Tibial artery (tissue), 4 donors: ENCODE results near the gene PINK1.

ENCODE experiments used
- DNase-seq, 2 donors: peaks; one replicate each; pipeline ENCODE4 v3.0.0-alpha.2; 2019
- H3K27ac ChIP-seq, 2 donors: fragments of 200-600 bp; sonication (generic) in 1 of 2; 1 replicate in 1 of 2; 2 replicates in 1 of 2; pipeline ENCODE4 v1.5.1; 2018 to 2019; ENCODE audit warnings: mild to moderate bottlenecking in 1 of 2
- H3K27me3 ChIP-seq, 2 donors: fragments of 200-600 bp; sonication (generic) in 1 of 2; one replicate each; pipeline versions ENCODE4 v1.5.1 to v1.6.0; 2016 to 2019
- H3K36me3 ChIP-seq, 3 donors: fragments of 200-600 bp; sonication (generic) in 2 of 3; one replicate each; pipeline ENCODE4 v1.5.1; 2016 to 2019; ENCODE audit warnings: mild to moderate bottlenecking in 2 of 3
- H3K4me1 ChIP-seq, 4 donors: fragments of 200-600 bp; sonication (generic) in 2 of 4; 1 replicate in 3 of 4; 2 replicates in 1 of 4; pipeline ENCODE4 v1.5.1; 2016 to 2019
- H3K4me3 ChIP-seq, 2 donors: fragments of 200-600 bp; sonication (generic) in 1 of 2; 1 replicate in 1 of 2; 2 replicates in 1 of 2; pipeline ENCODE4 v1.5.1; 2018 to 2019; ENCODE audit warnings: mild to moderate bottlenecking in 2 of 2
- H3K9me3 ChIP-seq, 3 donors: fragments of 200-600 bp; sonication (generic) in 1 of 3; one replicate each; pipeline ENCODE4 v1.5.1; 2016 to 2019
- intact Hi-C: fragments of 100-400 bp; cut with DNase I; formaldehyde crosslinking; loops from one replicate; pipeline ENCODE4 v1.15.0; 2023; ENCODE audit warnings: low total_unique reads
- TF ChIP-seq, protein P1 (sequence below), 2 experiments: fragments of 200-600 bp in 1 of 2; fragments of 450-650 bp in 1 of 2; IDR thresholded peaks; one replicate each; pipeline ENCODE4 v1.5.1; 2017 to 2019; ENCODE audit warnings: antibody characterized with exemption in 2 of 2, mild to moderate bottlenecking in 1 of 2, moderate library complexity in 1 of 2

PINK1 gene

DNA sequence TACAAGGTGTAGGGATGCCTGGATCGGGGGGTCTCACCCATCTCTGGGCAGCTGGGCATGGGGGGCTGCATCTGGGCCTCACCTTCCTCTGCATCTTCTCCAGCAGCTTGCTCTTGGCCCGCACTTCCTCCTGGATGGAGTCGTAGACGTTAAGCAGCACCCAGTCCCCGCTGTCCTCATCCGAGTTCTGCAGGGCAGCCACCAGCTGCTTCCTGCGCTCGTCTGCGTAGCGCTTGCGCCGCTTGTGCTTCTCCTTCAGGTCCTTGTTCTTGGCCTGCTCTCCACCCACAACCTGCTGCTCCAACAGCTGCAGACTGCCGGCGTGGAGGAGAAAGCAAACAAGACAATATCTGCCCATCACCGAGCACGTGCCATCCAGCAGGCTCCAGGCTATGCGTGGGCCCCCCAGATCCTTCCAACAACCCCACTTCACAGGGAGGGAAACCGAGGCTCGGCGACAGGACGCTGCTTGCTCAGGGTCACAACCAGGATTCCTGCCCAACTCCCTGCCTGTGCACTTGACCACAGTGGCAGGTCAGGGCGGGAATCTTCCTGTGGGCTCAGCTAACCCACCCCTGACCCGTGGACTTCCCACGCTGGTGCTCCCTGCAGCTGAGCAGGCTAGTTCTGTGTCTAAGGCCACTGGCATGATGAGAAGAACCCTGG lies 49.4 kb downstream of the PINK1 start:
- no peaks in the 10 kb centered on the region for H3K9me3 ChIP-seq
- no peak overlapping the region for H3K4me3 ChIP-seq
- DNase-seq: peak in 1 of 2 donors; percentile 43
- intact Hi-C loops: no loop called here
- H3K36me3 ChIP-seq: no peaks in the 10 kb centered on the region
- H3K27me3 ChIP-seq: no peaks in the 10 kb centered on the region
- H3K27ac ChIP-seq: no peak overlapping the region
- TF ChIP-seq, protein P1, sequence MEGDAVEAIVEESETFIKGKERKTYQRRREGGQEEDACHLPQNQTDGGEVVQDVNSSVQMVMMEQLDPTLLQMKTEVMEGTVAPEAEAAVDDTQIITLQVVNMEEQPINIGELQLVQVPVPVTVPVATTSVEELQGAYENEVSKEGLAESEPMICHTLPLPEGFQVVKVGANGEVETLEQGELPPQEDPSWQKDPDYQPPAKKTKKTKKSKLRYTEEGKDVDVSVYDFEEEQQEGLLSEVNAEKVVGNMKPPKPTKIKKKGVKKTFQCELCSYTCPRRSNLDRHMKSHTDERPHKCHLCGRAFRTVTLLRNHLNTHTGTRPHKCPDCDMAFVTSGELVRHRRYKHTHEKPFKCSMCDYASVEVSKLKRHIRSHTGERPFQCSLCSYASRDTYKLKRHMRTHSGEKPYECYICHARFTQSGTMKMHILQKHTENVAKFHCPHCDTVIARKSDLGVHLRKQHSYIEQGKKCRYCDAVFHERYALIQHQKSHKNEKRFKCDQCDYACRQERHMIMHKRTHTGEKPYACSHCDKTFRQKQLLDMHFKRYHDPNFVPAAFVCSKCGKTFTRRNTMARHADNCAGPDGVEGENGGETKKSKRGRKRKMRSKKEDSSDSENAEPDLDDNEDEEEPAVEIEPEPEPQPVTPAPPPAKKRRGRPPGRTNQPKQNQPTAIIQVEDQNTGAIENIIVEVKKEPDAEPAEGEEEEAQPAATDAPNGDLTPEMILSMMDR (IDR thresholded peaks at IDR 0.05): no peak
- no peaks in the 10 kb centered on the region for H3K4me1 ChIP-seq

DNA sequence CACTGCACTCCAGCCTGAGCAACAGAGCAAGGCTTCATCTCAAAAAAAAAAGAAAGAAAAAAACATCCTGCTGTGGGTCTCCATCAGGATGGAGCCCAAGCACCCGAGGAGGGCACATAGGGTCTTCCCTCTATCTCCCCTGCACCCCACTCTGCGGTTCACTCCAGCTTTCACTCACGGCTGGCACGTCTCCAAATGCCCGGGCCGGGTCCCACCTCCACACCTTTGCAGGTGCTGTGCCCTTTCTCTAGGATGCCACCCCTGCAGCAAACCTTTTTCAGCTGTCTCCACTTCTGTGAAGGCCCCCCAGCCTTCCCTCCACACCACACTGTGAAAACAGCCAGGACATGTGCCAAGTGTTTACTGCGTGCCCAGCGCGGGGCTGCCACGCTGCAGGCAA lies 50.4 kb downstream of the PINK1 start:
- TF ChIP-seq, protein P1 (IDR thresholded peaks at IDR 0.05): no peak
- Histone ChIP-seq H3K4me1 (no peaks in the 10 kb centered on the region), H3K4me3 (no peak overlapping the region), H3K27me3 (no peaks in the 10 kb centered on the region), H3K9me3 (no peaks in the 10 kb centered on the region), H3K27ac (no peak overlapping the region), H3K36me3 (no peaks in the 10 kb centered on the region)
- intact Hi-C loops: no loop called here
- no peak for DNase-seq

DNA sequence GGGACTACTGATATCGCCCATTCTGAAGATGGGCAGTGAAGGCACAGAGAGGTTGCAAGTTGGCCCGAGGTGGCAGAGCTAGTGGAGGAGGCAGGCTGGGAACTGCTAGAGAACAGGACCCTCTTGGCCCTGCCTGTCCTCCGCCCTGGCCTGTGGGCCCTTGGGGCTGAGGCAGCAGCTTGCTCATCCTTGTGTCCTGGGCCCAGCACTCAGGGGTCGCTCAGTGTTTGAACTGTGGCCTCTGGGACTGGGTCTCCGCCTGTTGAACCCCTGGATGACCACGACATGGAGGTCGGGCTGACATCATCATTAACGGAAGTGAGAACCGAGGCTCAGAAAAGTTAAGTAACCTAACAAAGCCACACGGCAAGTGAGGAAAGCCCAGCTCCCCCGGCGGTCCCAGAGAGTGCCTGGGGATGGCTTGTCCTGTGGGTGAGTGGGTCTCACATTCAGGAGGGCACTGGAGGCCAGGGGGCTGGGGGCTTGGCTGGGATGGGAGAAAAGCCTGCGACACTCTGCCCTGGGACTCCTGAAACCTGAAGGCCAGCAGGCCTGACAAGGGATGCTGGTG lies 50.9 kb downstream of the PINK1 start:
- TF ChIP-seq, protein P1 (IDR thresholded peaks at IDR 0.05): no peak
- peak overlapping the region in 1 of 2 donors; percentile 34 for H3K4me3 ChIP-seq
- H3K27ac ChIP-seq: no peak overlapping the region
- no peak for DNase-seq
- no peaks in the 10 kb centered on the region for H3K4me1 ChIP-seq
- intact Hi-C loops: no loop called here
- H3K36me3 ChIP-seq: no peaks in the 10 kb centered on the region
- H3K27me3 ChIP-seq: no peaks in the 10 kb centered on the region
- H3K9me3 ChIP-seq: no peaks in the 10 kb centered on the region

DNA sequence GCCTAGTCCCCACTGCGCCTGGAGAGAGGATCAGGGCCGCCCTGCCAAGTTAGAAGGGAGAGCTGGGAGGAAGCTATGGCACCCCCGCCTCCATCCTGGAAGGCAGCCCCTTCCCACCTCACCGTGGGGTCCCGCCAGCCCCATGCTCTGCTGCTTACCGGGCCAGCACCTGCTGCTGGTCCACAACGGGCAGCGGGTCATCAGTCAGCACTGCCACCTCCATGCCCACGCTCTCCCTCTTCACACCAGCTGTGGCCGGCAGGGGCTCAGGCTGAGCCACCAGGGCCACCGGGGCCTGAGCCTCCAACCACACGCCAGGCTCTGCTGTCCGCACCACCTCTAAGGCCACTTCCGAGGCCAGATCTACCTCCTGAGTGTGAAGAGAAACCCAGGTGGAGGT lies 51.4 kb downstream of the PINK1 start:
- TF ChIP-seq, protein P1 (IDR thresholded peaks at IDR 0.05): no peak
- intact Hi-C loops: no loop called here
- no peaks in the 10 kb centered on the region for H3K4me1 ChIP-seq
- H3K27me3 ChIP-seq: no peaks in the 10 kb centered on the region
- peak overlapping the region; percentile 21 to 34 for H3K4me3 ChIP-seq
- no peak for DNase-seq
- H3K27ac ChIP-seq: peak overlapping the region in 1 of 2 donors; percentile 16
- no peaks in the 10 kb centered on the region for H3K36me3 ChIP-seq
- no peaks in the 10 kb centered on the region for H3K9me3 ChIP-seq

DNA sequence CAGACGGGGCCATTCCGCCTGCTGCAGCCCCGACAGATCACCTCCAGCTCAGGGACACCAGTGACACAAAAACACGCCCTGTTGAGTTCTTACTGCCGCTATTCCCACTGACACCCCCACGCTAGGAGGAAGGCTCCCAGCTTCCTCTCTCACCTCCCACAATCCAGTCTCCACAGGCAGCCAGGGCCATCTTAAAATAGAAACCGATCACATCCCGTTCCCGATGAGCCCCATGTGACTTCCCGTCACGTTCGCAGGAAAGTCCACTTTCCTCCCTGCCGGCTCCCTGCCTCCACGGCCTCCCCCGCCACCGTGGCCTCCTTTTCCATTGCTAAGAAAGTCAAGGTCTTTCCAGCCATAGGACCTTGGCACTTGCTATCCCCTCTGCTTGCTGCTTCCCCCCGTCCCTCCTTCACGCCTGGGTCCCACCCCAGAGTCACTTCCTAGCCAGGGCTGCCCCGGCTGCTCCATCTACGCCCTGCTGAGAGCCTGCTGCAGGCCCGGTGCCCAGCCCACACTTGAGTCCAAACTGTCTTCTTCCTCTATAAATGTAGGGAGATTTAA lies 51.9 kb downstream of the PINK1 start:
- peak overlapping the region; percentile 21 to 34 for H3K4me3 ChIP-seq

More for the DNA sequence above, 51.9 kb downstream of the PINK1 start:
- H3K27ac ChIP-seq: peak overlapping the region in 1 of 2 donors; percentile 16
- DNase-seq: peak in 1 of 2 donors; percentile 33
- H3K27me3 ChIP-seq: no peaks in the 10 kb centered on the region
- no peaks in the 10 kb centered on the region for H3K4me1 ChIP-seq
- intact Hi-C loops: no loop called here
- no peaks in the 10 kb centered on the region for H3K9me3 ChIP-seq
- TF ChIP-seq, protein P1 (IDR thresholded peaks at IDR 0.05): no peak
- no peaks in the 10 kb centered on the region for H3K36me3 ChIP-seq
